Mucosa of descending colon (tissue), 3 donors: Measurements from ENCODE around the gene RNF166. TPM values are rescaled to one million over a fixed set of nuclear protein-coding genes. Genes with fewer than 3 reads are reported as not detected.

Experiments used
- ATAC-seq: fragments of 200-7000 bp; cut with Tn5 transposase; one replicate; pipeline ENCODE4 v1.9.1; 2020; ENCODE audit warnings: mild to moderate bottlenecking, moderate library complexity
- DNase-seq, 3 donors: peaks; one replicate each; pipeline ENCODE4 v3.0.0-alpha.2; 2020
- H3K36me3 ChIP-seq: fragments of 200-600 bp; one replicate; pipeline ENCODE4 v1.8.0; 2021; ENCODE audit warnings: low read depth, mild to moderate bottlenecking
- H3K4me1 ChIP-seq: fragments of 200-600 bp; one replicate; pipeline ENCODE4 v1.8.0; 2021; ENCODE audit warnings: low read depth, mild to moderate bottlenecking
- H3K4me3 ChIP-seq: fragments of 200-600 bp; one replicate; pipeline ENCODE4 v1.8.0; 2021; ENCODE audit warnings: mild to moderate bottlenecking
- H3K9me3 ChIP-seq: fragments of 200-600 bp; one replicate; pipeline ENCODE4 v1.8.0; 2021; ENCODE audit warnings: mild to moderate bottlenecking
- intact Hi-C, 2 donors: fragments of 100-400 bp; cut with DNase I in 1 of 2; cut with micrococcal nuclease in 1 of 2; formaldehyde crosslinking; loops; one replicate each; pipeline versions ENCODE4 v1.11.0 to v1.11.1; 2022; cut with DNase I, micrococcal nuclease
- total RNA-seq, 3 donors: library from RNA; stranded (reverse); fragmentation: NEBNext Ultra II Directional in 2 of 3; extraction: Animal tissue kit (Norgen Biotek cat#: 25700) in 2 of 3; gene quantifications; one replicate each; pipeline versions ENCODE4 v1.2.1 to v1.2.4, GENCODE V29; 2021 to 2023
- TF ChIP-seq, protein P1 (sequence below): fragments of 200-600 bp; IDR thresholded peaks from one replicate; pipeline ENCODE4 v1.8.0; 2022; ENCODE audit warnings: antibody characterized with exemption, mild to moderate bottlenecking
- donor health status: DM: no; HTN: no; CAD: no; lungs with moderate emphysema.
- donor health status: DM: no; HTN: no; CAD: no.
- donor health status: DM: no; HTN: yes; CAD: no.

RNF166 gene
- total RNA-seq, 3 donors from 2014 or later, result 9.5 to 22.8 (median 15.1) TPM

DNA sequence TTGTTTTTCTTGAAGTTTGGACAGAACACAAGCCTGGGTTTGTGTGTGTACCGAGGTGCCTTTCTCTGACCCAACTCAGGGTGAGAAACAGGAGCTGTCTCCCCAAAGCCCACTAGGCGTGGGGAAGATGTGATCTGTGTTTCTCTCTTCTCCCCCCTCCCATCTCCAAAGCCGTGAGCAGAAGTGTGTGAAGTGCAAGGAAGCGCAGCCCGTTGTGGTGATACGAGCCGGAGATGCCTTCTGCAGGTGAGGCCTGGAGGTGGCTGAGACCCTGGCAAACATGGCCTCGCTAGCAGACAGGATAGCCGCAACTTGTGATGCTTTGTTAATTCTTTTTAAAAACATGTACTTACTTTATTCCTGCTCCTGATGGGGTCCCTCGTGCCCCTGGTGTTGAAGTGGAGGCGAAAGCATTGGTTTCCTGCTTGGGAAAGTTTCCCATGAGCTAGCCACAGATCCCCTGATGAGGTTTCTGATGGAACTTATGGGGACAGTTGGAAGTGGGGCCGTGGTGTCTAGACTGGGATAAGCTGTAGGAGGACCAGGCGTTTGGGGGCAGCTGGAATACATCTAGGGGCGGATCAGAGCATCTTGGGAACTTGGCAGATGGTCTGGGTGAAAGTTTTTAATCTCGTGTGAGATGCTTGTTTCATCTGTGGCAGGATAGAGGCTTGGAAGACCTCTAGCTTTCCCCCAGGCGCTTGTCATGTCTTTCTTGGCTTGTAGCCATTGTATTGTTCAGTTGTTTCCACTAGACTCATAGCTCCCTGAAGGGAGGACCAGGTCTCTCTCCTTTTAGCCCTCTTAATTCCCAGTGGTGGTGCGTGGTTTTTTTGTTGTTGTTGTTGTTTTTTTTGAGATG, 988 bp upstream of the RNF166 start:
- H3K36me3 ChIP-seq, result no peaks in the 10 kb centered on the region
- DNase-seq (no peak), ATAC-seq (no peak)
- H3K9me3 ChIP-seq, result no peaks in the 10 kb centered on the region
- H3K4me3 ChIP-seq, result peak overlapping the region; percentile 93
- intact Hi-C loops, result no loop called here
- H3K4me1 ChIP-seq, result peaks cover 22% of the 10 kb centered on the region
- TF ChIP-seq, protein P1, sequence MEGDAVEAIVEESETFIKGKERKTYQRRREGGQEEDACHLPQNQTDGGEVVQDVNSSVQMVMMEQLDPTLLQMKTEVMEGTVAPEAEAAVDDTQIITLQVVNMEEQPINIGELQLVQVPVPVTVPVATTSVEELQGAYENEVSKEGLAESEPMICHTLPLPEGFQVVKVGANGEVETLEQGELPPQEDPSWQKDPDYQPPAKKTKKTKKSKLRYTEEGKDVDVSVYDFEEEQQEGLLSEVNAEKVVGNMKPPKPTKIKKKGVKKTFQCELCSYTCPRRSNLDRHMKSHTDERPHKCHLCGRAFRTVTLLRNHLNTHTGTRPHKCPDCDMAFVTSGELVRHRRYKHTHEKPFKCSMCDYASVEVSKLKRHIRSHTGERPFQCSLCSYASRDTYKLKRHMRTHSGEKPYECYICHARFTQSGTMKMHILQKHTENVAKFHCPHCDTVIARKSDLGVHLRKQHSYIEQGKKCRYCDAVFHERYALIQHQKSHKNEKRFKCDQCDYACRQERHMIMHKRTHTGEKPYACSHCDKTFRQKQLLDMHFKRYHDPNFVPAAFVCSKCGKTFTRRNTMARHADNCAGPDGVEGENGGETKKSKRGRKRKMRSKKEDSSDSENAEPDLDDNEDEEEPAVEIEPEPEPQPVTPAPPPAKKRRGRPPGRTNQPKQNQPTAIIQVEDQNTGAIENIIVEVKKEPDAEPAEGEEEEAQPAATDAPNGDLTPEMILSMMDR, result no peak

DNA sequence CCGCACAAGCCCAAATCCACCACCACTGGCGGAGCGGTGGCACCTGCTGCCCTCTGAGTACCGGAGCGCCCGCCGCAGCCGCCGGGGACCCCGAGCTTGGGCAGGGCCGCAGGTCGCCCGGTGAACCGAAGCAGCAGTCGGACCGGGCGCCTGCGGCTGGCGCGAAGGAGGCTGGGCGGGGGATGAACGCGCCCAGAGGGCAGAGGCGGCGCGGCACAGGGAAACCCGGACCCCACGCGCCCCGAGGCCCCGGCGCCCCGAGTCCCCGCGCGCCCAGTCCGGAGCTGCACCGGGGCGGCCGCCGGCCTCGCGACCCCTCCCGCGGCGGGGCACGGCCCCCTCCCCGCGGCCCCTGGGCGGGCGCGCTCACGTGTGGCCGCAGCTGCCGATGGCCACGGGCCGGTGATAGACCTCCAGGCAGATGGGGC, 393 bp downstream of the RNF166 start:
- Histone ChIP-seq H3K9me3 (no peaks in the 10 kb centered on the region), H3K4me3 (peak overlapping the region; percentile 93), H3K4me1 (peaks cover 28% of the 10 kb centered on the region), H3K36me3 (no peaks in the 10 kb centered on the region)
- TF ChIP-seq, protein P1, result no peak
- peak in 1 of 3 donors; percentile 55 for DNase-seq
- peak; percentile 0 for ATAC-seq
- intact Hi-C loops, result no loop called here

DNA sequence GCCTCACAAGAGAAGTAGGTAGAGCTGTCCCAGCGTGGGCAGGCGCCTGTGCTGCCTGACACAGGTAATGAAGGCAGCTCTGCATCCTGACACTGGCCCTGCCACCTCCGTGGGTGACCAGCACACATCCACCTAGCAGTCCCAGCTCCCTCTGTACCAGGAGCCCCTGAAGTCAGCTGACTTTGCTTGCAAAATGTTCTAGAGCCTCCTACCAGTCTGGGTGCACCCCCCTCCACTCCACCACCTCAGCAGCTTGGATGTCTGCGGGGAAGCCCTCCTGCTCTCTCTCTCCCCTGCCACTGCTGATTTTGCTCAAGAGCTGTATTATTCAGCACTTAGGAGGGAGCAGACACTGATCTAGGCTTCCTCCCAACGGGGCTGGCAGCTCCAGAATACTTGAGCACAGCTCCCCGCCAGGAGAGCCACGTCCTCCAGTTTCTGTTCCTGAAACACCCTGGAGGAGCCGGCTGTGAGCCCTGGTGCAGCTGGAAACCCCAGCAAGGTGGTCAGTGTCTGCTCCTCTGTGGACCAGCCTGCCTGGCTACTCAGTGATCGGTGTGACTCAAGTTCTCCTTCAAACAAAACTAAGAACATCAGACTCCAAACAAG, 1.0 kb downstream of the RNF166 start:
- Histone ChIP-seq H3K36me3 (no peaks in the 10 kb centered on the region), H3K4me1 (peaks cover 28% of the 10 kb centered on the region), H3K9me3 (no peaks in the 10 kb centered on the region), H3K4me3 (peak overlapping the region; percentile 93)
- ATAC-seq (no peak), DNase-seq (peak in 1 of 3 donors; percentile 41)
- TF ChIP-seq, protein P1, result no peak
- intact Hi-C loops, result no loop called here

DNA sequence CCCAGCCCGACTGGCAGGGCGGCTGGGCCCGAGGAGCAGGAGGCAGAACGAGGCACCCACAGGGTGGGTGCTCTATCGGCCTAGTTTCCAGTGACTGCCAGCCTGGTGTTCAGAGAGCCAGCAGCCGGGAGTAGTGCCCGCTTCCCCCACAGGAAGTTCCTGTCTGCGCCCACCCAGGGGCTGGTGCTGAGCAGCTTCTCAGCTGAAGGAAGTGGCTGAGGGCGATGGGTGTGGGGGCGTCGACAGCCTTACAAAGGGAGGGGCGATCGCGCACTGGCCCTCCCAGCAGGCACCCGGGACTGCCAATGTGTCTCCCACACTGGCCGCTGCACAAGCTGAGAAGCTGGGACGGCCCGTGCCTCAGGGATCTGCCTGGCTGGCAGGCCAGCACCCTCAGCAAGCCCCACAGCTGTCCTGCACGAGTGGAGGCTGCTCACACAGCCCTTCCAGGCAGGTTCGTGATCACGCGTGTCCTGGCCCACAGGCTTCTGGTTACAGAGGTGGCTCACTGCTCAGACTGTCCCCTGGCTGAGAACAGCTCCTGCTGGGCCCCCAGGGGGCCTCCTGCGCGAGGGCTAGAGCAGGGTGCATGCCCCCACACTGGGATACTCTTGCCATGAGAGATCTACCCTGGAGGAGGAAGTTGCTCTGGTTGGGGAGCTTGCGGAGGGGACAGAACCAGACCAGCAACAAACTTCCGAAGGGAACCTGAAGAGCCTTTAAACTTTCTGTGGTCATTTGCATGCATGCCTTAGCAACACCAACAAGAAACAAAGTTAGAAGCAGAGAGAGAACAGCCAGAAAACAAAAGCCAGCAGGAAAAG, 2.5 kb downstream of the RNF166 start:
- peak; percentile 28 for ATAC-seq

More for the DNA sequence above, 2.5 kb downstream of the RNF166 start:
- no peaks in the 10 kb centered on the region for H3K36me3 ChIP-seq
- intact Hi-C loops, result no loop called here
- no peak overlapping the region for H3K4me3 ChIP-seq
- no peaks in the 10 kb centered on the region for H3K9me3 ChIP-seq
- H3K4me1 ChIP-seq, result peaks cover 28% of the 10 kb centered on the region
- DNase-seq, result peak; percentile 56 to 89 (median 72)
- TF ChIP-seq, protein P1, result no peak
